Tibial artery (tissue), 4 donors: Measurements from ENCODE around the gene JUNB.

Source experiments
- DNase-seq, 2 donors: peaks; one replicate each; pipeline ENCODE4 v3.0.0-alpha.2; 2019
- H3K27ac ChIP-seq, 2 donors: fragments of 200-600 bp; sonication (generic) in 1 of 2; 1 replicate in 1 of 2; 2 replicates in 1 of 2; pipeline ENCODE4 v1.5.1; 2018 to 2019; ENCODE audit warnings: mild to moderate bottlenecking in 1 of 2
- H3K27me3 ChIP-seq, 2 donors: fragments of 200-600 bp; sonication (generic) in 1 of 2; one replicate each; pipeline versions ENCODE4 v1.5.1 to v1.6.0; 2016 to 2019
- H3K36me3 ChIP-seq, 3 donors: fragments of 200-600 bp; sonication (generic) in 2 of 3; one replicate each; pipeline ENCODE4 v1.5.1; 2016 to 2019; ENCODE audit warnings: mild to moderate bottlenecking in 2 of 3
- H3K4me1 ChIP-seq, 4 donors: fragments of 200-600 bp; sonication (generic) in 2 of 4; 1 replicate in 3 of 4; 2 replicates in 1 of 4; pipeline ENCODE4 v1.5.1; 2016 to 2019
- H3K4me3 ChIP-seq, 2 donors: fragments of 200-600 bp; sonication (generic) in 1 of 2; 1 replicate in 1 of 2; 2 replicates in 1 of 2; pipeline ENCODE4 v1.5.1; 2018 to 2019; ENCODE audit warnings: mild to moderate bottlenecking in 2 of 2
- H3K9me3 ChIP-seq, 3 donors: fragments of 200-600 bp; sonication (generic) in 1 of 3; one replicate each; pipeline ENCODE4 v1.5.1; 2016 to 2019
- CTCF ChIP-seq, 2 experiments: fragments of 200-600 bp in 1 of 2; fragments of 450-650 bp in 1 of 2; IDR thresholded peaks; one replicate each; pipeline ENCODE4 v1.5.1; 2017 to 2019; ENCODE audit warnings: antibody characterized with exemption in 2 of 2, mild to moderate bottlenecking in 1 of 2, moderate library complexity in 1 of 2
- intact Hi-C: fragments of 100-400 bp; cut with DNase I; formaldehyde crosslinking; loops from one replicate; pipeline ENCODE4 v1.15.0; 2023; ENCODE audit warnings: low total_unique reads

JUNB gene

GRCh38 chr19:12842511-12842910, 51.2 kb downstream of the JUNB start:
- DNase-seq = no peak
- Histone ChIP-seq H3K27me3 (peaks cover 10 to 89% of the 10 kb centered on the region in 2 donors), H3K4me1 (peaks cover 0 to 28% (median 23%) of the 10 kb centered on the region in 4 donors), H3K27ac (no peak overlapping the region), H3K4me3 (no peak overlapping the region), H3K36me3 (no peaks in the 10 kb centered on the region), H3K9me3 (no peaks in the 10 kb centered on the region)
- intact Hi-C loops = no loop called here
- TF ChIP-seq CTCF (IDR thresholded peaks at IDR 0.05) = no peak
